Measurements from ENCODE around the gene DCDC1.

- TF ChIP-seq REST (IDR thresholded peaks at IDR 0.05; ENCODE audit: low read depth) (no peak), EGR1 (IDR thresholded peaks at IDR 0.05) (no peak), YY1 (IDR thresholded peaks at IDR 0.05; ENCODE audit: low read depth) (no peak), TEAD4 (IDR thresholded peaks at IDR 0.05) (no peak)
- TF ChIP-seq, protein P1, sequence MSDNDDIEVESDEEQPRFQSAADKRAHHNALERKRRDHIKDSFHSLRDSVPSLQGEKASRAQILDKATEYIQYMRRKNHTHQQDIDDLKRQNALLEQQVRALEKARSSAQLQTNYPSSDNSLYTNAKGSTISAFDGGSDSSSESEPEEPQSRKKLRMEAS (IDR thresholded peaks at IDR 0.05): no peak
These were observed 125.8 kb downstream of the DCDC1 start for GRCh38 chr11:31243706-31244105.

Data from Ishikawa (cell line).